IPS DF 19.7 (cell line): ENCODE results near the gene ZNF835.
"Not testable (repeated sequence)": the region's sequence is repeated elsewhere in the genome, so short reads cannot be mapped to it uniquely, and the experiment has no call there.

Source experiments
- DNase-seq: peaks from one replicate; pipeline ENCODE4 v3.0.0-alpha.2; 2013; ENCODE audit warnings: low read depth, low spot score

The ZNF835 gene

DNA sequence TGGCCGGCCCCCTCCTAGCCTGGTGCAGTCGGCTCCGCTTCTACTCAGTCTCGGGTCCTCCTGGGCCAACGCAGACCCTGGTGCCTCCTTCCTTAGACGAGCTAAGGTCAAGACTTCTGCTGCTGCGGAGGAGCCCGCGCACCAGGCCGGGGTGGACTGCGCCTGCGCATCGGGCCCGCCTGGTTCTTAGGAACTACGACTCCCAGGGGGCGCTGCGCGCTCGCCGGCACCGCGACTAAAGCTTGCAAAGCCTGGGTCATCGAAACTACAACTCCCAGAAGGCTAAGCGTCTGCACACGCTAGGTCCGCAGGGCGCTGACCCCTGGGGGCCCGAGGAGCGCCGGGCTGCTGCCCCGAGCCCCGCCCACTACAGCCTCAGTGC lies at the start of gene ZNF835:
Gene ZNF835, minus strand, starts transcription at position 145 of the 382 bp plus-strand sequence. CDS start 6,559 bp downstream, outside the sequence.
- peak; percentile 12 for DNase-seq

- no peak for DNase-seq
Measured at GRCh38 chr19:56720281-56720680, 48.7 kb upstream of the ZNF835 start.

DNA sequence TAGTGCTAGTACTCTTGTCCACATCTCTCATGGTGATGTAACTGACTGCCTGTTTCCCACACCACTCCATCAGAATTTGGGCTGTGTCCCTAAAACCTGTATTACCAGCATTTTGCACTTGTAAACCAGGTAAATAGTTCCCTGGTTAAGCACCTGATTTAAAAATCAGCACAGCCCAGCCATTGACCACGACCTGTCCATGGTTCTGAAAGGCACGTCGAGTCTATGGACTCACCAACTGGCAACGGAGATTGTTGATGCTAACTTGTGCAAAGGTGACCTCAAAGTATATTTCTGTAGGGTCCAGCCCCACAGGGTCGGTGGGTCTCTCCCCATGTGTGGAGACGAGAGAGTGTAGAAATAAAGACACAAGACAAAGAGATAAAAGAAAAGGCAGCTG lies 46.7 kb upstream of the ZNF835 start:
- DNase-seq = no peak

DNA sequence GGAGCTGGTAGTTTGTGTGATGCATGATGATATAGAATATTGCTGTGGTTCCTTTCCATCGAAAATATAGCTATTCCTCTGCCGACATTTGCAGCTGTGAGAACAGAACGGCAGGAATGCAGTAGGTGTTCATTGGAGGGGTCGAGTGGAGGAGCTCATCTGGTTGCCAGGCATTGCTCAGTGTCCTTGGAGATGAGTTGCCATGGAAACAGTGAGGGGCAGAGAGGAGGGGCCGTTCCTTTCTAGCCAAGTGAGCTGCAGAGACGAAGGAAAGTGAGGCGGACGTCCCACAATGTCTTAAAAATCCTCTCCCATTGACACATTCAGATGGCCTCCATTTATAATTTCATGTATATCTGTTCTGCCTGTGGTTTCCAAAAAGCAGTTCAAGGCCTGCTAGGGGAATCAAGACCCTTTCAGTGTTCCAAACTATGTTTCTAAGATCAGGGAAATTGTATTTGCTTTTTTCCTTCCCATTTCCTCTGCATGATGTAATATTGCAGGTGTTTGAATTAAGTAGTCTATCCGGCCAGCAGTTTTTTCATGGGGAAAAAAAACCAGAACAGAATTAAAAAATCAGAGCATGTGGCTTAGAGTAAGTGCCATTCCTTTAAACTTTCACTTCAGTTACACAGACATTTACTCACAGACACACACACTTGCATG lies 41.2 kb upstream of the ZNF835 start:
- no peak for DNase-seq

DNA sequence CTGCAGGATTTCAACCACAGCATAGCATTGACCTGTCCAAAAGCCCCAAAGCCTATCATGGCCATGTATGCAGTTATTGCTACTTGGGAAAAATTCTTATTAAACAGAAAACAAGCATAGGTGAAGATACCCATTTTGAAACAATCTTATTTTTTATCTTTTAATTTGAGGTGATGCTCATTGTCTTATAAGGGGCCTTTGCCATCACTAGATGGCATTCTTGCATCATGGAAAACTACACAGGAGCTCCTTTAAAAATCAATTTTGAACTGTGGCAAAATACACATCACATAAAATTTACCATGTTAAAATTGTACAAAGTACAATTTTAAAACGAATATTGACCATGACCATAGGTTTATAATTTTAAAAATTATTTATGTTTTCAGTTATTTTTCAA lies 38.9 kb upstream of the ZNF835 start:
- no peak for DNase-seq

DNA sequence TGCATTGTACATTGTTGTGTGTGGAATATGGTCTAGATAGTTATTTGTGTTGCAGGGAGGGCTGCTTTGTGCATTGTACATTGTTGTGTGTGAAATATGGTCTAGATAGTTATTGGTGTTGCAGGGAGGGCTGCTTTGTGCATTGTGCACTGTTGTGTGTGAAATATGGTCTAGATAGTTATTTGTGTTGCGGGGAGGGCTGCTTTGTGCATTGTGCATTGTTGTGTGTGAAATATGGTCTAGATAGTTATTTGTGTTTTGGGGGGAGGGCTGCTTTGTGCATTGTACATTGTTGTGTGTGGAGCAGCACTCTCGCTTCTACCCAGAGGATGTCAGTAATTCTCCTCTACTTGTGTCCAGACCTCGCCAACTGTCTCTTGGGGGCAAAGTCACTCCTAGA lies 36.3 kb upstream of the ZNF835 start:
- no peak for DNase-seq

DNA sequence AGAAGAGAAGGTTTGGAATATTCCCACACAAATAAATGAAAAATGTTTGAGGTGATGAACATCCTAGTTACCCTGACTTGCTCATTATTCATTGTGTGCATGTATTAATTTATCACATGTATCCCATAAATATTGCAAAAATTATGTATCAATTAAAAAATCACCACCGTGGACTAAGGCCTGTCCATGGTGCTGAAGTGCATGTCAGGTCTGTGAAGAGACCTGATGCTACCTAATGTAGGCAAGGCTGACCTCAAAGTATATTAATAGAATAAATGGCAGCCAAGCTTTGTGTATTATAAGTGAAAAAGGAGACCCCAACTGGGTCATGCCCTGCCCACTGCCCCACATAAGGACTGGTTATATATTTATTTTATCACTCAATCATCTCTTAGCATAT lies 34.4 kb upstream of the ZNF835 start:
- DNase-seq = no peak

- DNase-seq = no peak
Measured at GRCh38 chr19:56701895-56702294, 30.3 kb upstream of the ZNF835 start.

DNA sequence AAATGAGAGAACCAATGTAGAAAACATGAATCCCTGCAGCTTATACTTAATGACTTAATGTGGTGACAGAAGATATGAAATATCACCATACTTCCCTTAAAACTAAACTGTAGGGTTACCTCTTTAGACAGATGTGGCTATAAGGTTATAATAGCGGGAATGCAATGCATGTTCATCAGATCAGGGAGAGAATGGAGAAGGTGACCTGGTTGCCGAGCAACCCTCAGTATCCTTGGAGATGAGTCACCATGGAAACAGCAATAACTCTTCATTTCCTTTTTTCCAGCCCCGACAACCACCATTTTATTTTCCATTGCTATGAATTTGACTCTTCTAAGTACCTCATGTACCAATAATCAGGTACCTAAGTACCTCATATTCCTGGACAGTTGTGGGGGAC lies 28.0 kb upstream of the ZNF835 start:
- no peak for DNase-seq

DNA sequence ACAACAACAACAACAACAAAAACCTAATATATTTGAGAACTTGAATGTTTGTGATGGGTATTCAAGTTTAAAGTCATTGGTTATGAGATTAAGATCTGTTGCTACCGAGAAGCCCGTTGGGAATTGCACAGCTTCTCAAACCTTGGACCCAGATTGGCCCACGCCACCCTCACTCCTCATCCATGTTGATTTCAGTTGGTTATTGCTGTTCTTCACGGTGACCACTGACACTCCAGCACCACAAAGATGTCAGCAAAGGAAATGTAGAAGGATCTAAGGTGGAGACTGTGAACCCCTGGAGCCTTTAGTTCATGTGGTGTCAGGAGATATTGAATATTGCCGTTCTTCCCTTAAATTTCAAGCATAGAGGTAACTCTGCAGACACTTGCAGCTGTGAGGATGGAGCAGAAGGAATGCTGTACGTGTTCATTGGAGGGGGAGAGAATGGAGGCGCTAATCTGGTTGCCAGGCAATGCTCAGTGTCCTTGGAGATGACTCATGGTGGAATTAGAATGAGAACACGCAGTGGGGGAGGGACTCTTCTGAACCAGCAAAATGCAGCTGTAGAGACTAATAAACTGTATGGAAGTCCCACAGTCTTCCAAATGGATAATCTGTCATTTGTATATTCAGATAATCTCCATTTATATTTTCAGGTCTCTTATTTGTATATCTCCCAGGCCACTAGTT lies 20.8 kb upstream of the ZNF835 start:
- no peak for DNase-seq

DNA sequence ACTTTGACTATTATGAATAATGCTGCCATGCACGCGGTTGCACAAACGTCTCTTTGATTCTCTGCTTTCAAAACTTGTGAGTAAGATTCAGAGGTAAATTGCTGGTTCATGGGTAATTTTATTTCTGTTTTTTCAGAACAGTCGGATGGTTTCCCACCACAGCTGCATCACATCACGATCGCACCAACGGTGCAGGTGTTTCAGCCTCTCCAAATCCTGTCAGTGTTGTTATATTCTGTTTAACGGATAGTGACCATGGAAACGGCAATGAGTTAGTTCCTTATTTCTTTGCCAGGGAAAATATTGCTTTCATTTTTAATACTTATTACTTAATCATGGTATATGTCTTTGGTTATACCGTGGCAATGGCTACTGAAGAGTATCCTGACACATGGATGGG lies 19.1 kb upstream of the ZNF835 start:
- no peak for DNase-seq

DNA sequence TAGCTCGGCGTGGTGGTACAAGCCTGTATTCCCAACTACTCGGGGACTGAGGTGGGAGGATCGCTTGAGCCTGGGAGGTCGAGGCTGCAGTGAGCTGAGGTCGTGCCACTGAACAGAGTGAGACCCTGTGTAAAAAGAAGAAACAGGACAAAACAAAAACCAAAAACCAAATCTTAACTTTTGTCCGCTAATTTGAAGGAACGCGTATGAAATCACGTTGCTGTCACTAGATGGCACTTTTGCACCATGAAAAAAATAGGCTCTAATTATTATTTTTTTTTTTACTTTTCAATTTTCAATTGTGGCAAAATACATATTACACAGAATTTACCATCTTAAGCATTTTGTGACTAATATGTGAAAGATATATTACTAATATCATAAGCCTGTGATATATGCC lies 17.6 kb upstream of the ZNF835 start:
- DNase-seq = no peak

- no peak for DNase-seq
Measured at GRCh38 chr19:56687031-56687430, 15.5 kb upstream of the ZNF835 start.

DNA sequence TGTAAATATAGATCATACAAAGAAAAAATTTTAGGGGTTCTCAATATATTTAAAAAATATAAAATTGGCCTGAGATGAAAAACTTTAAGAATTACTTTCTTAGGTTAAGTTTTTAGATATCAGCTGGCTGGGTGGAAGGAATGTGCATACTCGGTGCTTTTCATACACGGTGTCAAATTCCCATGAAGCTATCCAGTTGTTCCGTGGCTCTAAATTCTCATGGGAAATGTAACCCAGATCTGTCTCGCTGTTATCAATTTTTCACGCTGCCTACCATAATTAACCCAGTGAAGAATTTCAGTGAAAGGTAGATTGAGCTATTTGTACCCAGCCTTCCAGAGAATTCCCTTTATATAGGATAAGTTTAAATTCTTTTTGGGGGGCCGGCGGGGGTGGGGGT lies 11.6 kb upstream of the ZNF835 start:
- no peak for DNase-seq

DNA sequence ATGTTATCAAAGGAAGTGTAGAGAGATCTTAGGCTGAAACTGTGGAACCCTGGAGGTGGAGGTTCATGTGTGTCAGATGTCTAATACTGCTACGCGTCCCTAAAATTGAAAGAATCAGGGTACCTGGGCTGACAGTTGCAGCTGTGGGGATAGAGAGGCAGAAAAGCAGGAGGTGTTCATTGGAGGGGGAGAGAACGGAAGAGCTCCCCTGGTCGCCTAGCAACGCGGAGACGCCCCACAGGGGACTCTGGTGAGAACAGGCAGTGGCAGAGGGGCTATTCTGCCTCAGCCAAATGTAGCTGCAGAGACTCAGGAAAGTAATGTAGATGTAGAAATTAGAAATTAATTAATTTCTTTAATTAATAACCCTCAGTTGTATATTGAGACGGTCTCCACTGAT lies 10.1 kb upstream of the ZNF835 start:
- no peak for DNase-seq

GRCh38 chr19:56678205-56678604 lies 6.6 kb upstream of the ZNF835 start:
- DNase-seq = no peak

DNA sequence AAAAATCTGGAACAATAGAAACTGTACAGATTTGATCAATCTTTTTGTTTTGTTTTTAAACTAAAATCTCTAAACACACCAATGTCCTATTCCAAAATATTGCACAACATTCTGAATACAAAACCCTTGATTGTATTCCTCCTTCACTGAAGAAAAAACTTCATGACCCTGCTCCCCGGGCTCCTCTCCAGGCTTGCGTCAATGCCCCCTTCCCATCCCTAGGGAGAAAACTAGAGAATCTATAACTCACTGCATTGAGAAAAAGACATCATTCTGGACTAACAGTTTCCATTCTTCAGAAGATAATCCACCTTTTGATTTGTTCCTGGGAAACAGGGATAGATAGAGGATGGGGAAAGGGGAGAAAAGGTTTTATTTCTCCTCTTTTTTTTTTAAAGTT lies 1.1 kb upstream of the ZNF835 start:
- not testable (repeated sequence) for DNase-seq

GRCh38 chr19:56670961-56671612 lies 470 bp downstream of the ZNF835 start:
- DNase-seq = no peak

- no peak for DNase-seq
Measured at GRCh38 chr19:56670401-56670960, 1.1 kb downstream of the ZNF835 start.

GRCh38 chr19:56668676-56669075 lies 2.9 kb downstream of the ZNF835 start:
- no peak for DNase-seq

DNA sequence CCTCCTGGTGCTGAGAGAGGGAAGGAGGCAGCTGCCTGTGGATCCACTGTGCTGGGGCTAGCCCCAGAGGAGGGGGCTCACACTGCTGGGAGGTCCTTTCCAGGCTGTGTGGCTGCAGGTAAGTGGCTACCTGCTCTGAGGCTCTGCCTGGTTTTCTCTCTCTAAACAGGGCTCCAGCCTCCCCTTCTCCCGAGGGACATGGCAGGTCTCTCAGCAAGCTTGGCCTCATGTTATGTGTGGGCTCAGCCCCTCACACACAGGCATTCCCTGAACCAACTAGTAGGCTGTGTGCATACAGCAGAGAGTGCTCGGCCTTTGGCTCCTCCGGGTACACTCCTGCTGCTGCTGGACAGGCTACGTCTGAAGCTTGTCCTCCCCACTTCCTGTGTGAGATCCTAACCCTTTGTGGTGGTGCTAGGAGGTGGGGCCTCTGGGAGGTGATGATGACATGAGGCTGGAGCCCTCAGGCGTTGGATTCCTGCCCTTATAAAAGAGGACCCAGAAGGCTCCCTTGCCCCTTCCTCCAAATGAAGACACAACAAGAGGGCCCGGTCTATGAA lies 4.2 kb downstream of the ZNF835 start:
- no peak for DNase-seq

- no peak for DNase-seq
Measured at GRCh38 chr19:56664511-56664910, 7.0 kb downstream of the ZNF835 start.
